Measurements from ENCODE around the gene TGM6. TPM values are rescaled to one million over a fixed set of nuclear protein-coding genes. Genes with fewer than 3 reads are reported as not detected.

TGM6 gene
- total RNA-seq, 1 donor: not detected

DNA sequence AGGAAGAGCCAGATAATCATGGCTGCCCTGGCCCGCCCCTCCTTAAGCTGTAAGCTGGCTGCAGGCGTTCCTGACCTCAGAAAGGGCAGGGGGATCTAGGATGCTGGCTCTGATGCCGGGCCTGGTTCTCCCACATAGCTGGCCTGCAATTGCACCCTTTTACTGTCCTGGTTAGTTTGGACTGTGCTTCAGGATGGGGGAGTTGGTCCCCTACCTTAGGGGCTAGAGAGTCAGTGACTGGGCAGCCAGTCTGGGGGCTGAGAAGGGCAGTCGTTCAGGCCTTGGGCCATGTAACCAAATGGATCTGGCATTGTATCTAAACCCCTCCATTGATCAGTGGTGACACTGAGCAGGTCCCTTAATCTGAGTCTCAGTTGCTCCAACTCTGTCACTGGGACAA lies 44.2 kb upstream of the TGM6 start:
- no peak for TF ChIP-seq CTCF (IDR thresholded peaks at IDR 0.05; ENCODE audit: insufficient read depth, low read depth, low read length)
- no peak overlapping the region for H3K4me3 ChIP-seq (ENCODE audit: low read depth, low read length)
- no peak for DNase-seq (ENCODE audit: low read depth)

- TF ChIP-seq CTCF (IDR thresholded peaks at IDR 0.05; ENCODE audit: insufficient read depth, low read depth, low read length): no peak
- DNase-seq (ENCODE audit: low read depth): no peak
- no peak overlapping the region for H3K4me3 ChIP-seq (ENCODE audit: low read depth, low read length)
Observed at GRCh38 chr20:2337142-2337541, 43.6 kb upstream of the TGM6 start.

GRCh38 chr20:2338411-2339066 lies 42.2 kb upstream of the TGM6 start:
- H3K4me3 ChIP-seq (ENCODE audit: low read depth, low read length): no peak overlapping the region
- no peak for TF ChIP-seq CTCF (IDR thresholded peaks at IDR 0.05; ENCODE audit: insufficient read depth, low read depth, low read length)
- DNase-seq (ENCODE audit: low read depth): no peak

GRCh38 chr20:2340136-2340535 lies 40.6 kb upstream of the TGM6 start:
- no peak overlapping the region for H3K4me3 ChIP-seq (ENCODE audit: low read depth, low read length)
- no peak for TF ChIP-seq CTCF (IDR thresholded peaks at IDR 0.05; ENCODE audit: insufficient read depth, low read depth, low read length)
- no peak for DNase-seq (ENCODE audit: low read depth)

- no peak for DNase-seq (ENCODE audit: low read depth)
- no peak overlapping the region for H3K4me3 ChIP-seq (ENCODE audit: low read depth, low read length)
- TF ChIP-seq CTCF (IDR thresholded peaks at IDR 0.05; ENCODE audit: insufficient read depth, low read depth, low read length): no peak
Observed at GRCh38 chr20:2340823-2341222, 39.9 kb upstream of the TGM6 start.

- no peak for TF ChIP-seq CTCF (IDR thresholded peaks at IDR 0.05; ENCODE audit: insufficient read depth, low read depth, low read length)
- H3K4me3 ChIP-seq (ENCODE audit: low read depth, low read length): no peak overlapping the region
- DNase-seq (ENCODE audit: low read depth): no peak
Observed at GRCh38 chr20:2341336-2341735, 39.4 kb upstream of the TGM6 start.

DNA sequence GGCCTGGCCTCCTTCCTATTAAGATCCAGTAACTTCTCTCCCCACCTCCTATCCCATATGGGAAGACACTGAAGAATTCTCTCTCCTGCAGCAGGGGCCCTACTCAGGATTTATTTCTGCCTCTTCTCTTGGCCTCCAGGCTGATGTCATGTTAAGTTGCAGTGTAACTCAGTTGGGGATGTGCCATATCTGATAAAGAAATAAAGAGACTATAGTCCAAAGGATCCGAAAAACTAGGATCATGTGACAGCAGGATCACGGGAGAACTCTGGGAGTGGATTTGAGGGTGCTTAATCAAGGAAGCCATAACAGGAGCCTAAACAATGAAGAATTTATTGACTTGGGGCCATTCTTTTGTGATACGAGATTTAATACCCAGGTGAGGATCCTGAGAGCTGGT lies 38.5 kb upstream of the TGM6 start:
- DNase-seq (ENCODE audit: low read depth): no peak
- no peak for TF ChIP-seq CTCF (IDR thresholded peaks at IDR 0.05; ENCODE audit: insufficient read depth, low read depth, low read length)
- H3K4me3 ChIP-seq (ENCODE audit: low read depth, low read length): no peak overlapping the region
